ENCODE measurements around the gene LIME1.
A peak's percentile ranks its signal among the peaks of the same experiment; 100 is the strongest.

The LIME1 gene

DNA sequence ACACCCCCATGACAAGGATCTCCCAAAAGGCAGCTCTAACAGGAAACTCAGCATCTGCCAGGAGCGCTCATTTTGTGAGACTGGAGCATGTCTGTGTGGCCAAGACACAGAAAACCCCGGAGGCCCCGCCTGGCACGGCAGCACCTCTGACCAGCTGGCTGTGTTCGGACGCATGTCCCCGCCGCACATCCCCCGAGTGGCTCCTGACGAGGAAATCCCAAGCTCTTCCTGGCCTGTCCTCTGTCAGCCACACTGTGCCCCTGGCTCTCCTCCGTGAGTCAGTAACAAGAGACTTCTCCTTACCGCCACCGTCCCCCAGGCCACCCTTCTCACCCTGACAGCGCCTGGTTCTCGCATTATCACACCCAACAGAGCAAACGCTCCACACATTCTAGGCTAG lies 17.5 kb downstream of the LIME1 start:
- Histone ChIP-seq H3K9me3 (ENCODE audit: control insufficient read depth, low read length) (no peaks in the 10 kb centered on the region), H2BK120ac (ENCODE audit: low read depth, low read length) (no peak overlapping the region), H3K14ac (ENCODE audit: low read length in 2 of 2) (no peak overlapping the region), H3K4me1 (ENCODE audit: control insufficient read depth, insufficient read depth, low read depth, low read length) (no peaks in the 10 kb centered on the region), H2BK12ac (ENCODE audit: low read length in 2 of 2) (no peak overlapping the region), H2BK15ac (ENCODE audit: low read depth, poor library complexity, severe bottlenecking) (no peak overlapping the region), H3K36me3 (ENCODE audit: control insufficient read depth in 1 of 2, insufficient read depth in 2 of 2, low read depth in 1 of 2, low read length in 2 of 2) (peaks cover 0 to 38% of the 10 kb centered on the region in 2 experiments), H3K27me3 (ENCODE audit: control insufficient read depth in 1 of 2, insufficient read depth in 1 of 2, low read length in 2 of 2) (peaks cover 0 to 7% of the 10 kb centered on the region in 2 experiments), H3K4ac (ENCODE audit: low read depth in 1 of 2, low read length in 2 of 2) (no peak overlapping the region), H2BK5ac (ENCODE audit: low read depth, low read length, poor library complexity, severe bottlenecking) (no peak overlapping the region), H3K18ac (ENCODE audit: low read depth in 1 of 2, low read length in 2 of 2) (no peak overlapping the region), H4K8ac (ENCODE audit: low read length) (peak overlapping the region; percentile 27), H3K4me2 (ENCODE audit: low read length, poor library complexity, severe bottlenecking) (no peak overlapping the region), H2AK5ac (ENCODE audit: low read length, severe bottlenecking) (no peak overlapping the region), H3K79me1 (replicated peaks; ENCODE audit: low read length, poor library complexity, severe bottlenecking) (peaks cover 4% of the 10 kb centered on the region), H2AFZ (ENCODE audit: low read depth, low read length) (no peak overlapping the region), H3K23ac (ENCODE audit: low read length in 2 of 2) (no peak overlapping the region), H3K27ac (ENCODE audit: low read length, poor library complexity, severe bottlenecking) (no peak overlapping the region), H3K4me3 (ENCODE audit: insufficient read depth in 1 of 2, low read depth in 1 of 2, low read length in 2 of 2) (no peak overlapping the region), H4K91ac (ENCODE audit: low read length) (no peak overlapping the region), H3K9ac (ENCODE audit: low read length) (no peak overlapping the region)
- WGBS, result 78% methylated on average over 10 of the region's 16 CpGs
- DNase-seq, result no peak

- 85% methylated on average over 17 of the region's 18 CpGs for WGBS
- Histone ChIP-seq H3K79me1 (replicated peaks; ENCODE audit: low read length, poor library complexity, severe bottlenecking) (peaks cover 7% of the 10 kb centered on the region), H3K9ac (ENCODE audit: low read length) (no peak overlapping the region), H3K14ac (ENCODE audit: low read length in 2 of 2) (no peak overlapping the region), H3K4me2 (ENCODE audit: low read length, poor library complexity, severe bottlenecking) (no peak overlapping the region), H2BK15ac (ENCODE audit: low read depth, poor library complexity, severe bottlenecking) (no peak overlapping the region), H3K4me3 (ENCODE audit: insufficient read depth in 1 of 2, low read depth in 1 of 2, low read length in 2 of 2) (no peak overlapping the region), H3K4me1 (ENCODE audit: control insufficient read depth, insufficient read depth, low read depth, low read length) (no peaks in the 10 kb centered on the region), H3K4ac (ENCODE audit: low read depth in 1 of 2, low read length in 2 of 2) (no peak overlapping the region), H3K36me3 (ENCODE audit: control insufficient read depth in 1 of 2, insufficient read depth in 2 of 2, low read depth in 1 of 2, low read length in 2 of 2) (peaks cover 0 to 33% of the 10 kb centered on the region in 2 experiments), H3K27me3 (ENCODE audit: control insufficient read depth in 1 of 2, insufficient read depth in 1 of 2, low read length in 2 of 2) (peaks cover 0 to 7% of the 10 kb centered on the region in 2 experiments), H3K18ac (ENCODE audit: low read depth in 1 of 2, low read length in 2 of 2) (no peak overlapping the region), H4K8ac (ENCODE audit: low read length) (no peak overlapping the region), H2AFZ (ENCODE audit: low read depth, low read length) (no peak overlapping the region), H3K9me3 (ENCODE audit: control insufficient read depth, low read length) (no peaks in the 10 kb centered on the region), H2BK12ac (ENCODE audit: low read length in 2 of 2) (no peak overlapping the region), H4K91ac (ENCODE audit: low read length) (no peak overlapping the region), H2AK5ac (ENCODE audit: low read length, severe bottlenecking) (no peak overlapping the region), H2BK120ac (ENCODE audit: low read depth, low read length) (no peak overlapping the region), H3K23ac (ENCODE audit: low read length in 2 of 2) (no peak overlapping the region), H2BK5ac (ENCODE audit: low read depth, low read length, poor library complexity, severe bottlenecking) (no peak overlapping the region), H3K27ac (ENCODE audit: low read length, poor library complexity, severe bottlenecking) (no peak overlapping the region)
- no peak for DNase-seq
Observed at GRCh38 chr20:63755933-63756647, 19.6 kb downstream of the LIME1 start.

GRCh38 chr20:63756648-63756991 lies 20.2 kb downstream of the LIME1 start:
- Histone ChIP-seq H3K9me3 (ENCODE audit: control insufficient read depth, low read length) (no peaks in the 10 kb centered on the region), H3K36me3 (ENCODE audit: control insufficient read depth in 1 of 2, insufficient read depth in 2 of 2, low read depth in 1 of 2, low read length in 2 of 2) (peaks cover 0 to 30% of the 10 kb centered on the region in 2 experiments), H2BK5ac (ENCODE audit: low read depth, low read length, poor library complexity, severe bottlenecking) (no peak overlapping the region), H3K4ac (ENCODE audit: low read depth in 1 of 2, low read length in 2 of 2) (no peak overlapping the region), H3K18ac (ENCODE audit: low read depth in 1 of 2, low read length in 2 of 2) (no peak overlapping the region), H3K14ac (ENCODE audit: low read length in 2 of 2) (peak overlapping the region in 1 of 2 experiments; percentile 74), H2AK5ac (ENCODE audit: low read length, severe bottlenecking) (no peak overlapping the region), H3K4me3 (ENCODE audit: insufficient read depth in 1 of 2, low read depth in 1 of 2, low read length in 2 of 2) (no peak overlapping the region), H3K4me1 (ENCODE audit: control insufficient read depth, insufficient read depth, low read depth, low read length) (no peaks in the 10 kb centered on the region), H2BK120ac (ENCODE audit: low read depth, low read length) (no peak overlapping the region), H2BK12ac (ENCODE audit: low read length in 2 of 2) (no peak overlapping the region), H3K79me1 (replicated peaks; ENCODE audit: low read length, poor library complexity, severe bottlenecking) (peaks cover 7% of the 10 kb centered on the region), H2AFZ (ENCODE audit: low read depth, low read length) (no peak overlapping the region), H3K23ac (ENCODE audit: low read length in 2 of 2) (no peak overlapping the region), H2BK15ac (ENCODE audit: low read depth, poor library complexity, severe bottlenecking) (no peak overlapping the region), H3K27ac (ENCODE audit: low read length, poor library complexity, severe bottlenecking) (no peak overlapping the region), H3K4me2 (ENCODE audit: low read length, poor library complexity, severe bottlenecking) (no peak overlapping the region), H3K27me3 (ENCODE audit: control insufficient read depth in 1 of 2, insufficient read depth in 1 of 2, low read length in 2 of 2) (peaks cover 0 to 7% of the 10 kb centered on the region in 2 experiments), H3K9ac (ENCODE audit: low read length) (no peak overlapping the region), H4K8ac (ENCODE audit: low read length) (no peak overlapping the region), H4K91ac (ENCODE audit: low read length) (no peak overlapping the region)
- no peak for DNase-seq
- 81% methylated on average over 6 of the region's 8 CpGs for WGBS

- Histone ChIP-seq H3K4me1 (ENCODE audit: control insufficient read depth, insufficient read depth, low read depth, low read length) (no peaks in the 10 kb centered on the region), H3K14ac (ENCODE audit: low read length in 2 of 2) (no peak overlapping the region), H3K4ac (ENCODE audit: low read depth in 1 of 2, low read length in 2 of 2) (no peak overlapping the region), H4K8ac (ENCODE audit: low read length) (no peak overlapping the region), H2BK15ac (ENCODE audit: low read depth, poor library complexity, severe bottlenecking) (no peak overlapping the region), H3K9ac (ENCODE audit: low read length) (no peak overlapping the region), H3K23ac (ENCODE audit: low read length in 2 of 2) (no peak overlapping the region), H3K9me3 (ENCODE audit: control insufficient read depth, low read length) (no peaks in the 10 kb centered on the region), H3K27ac (ENCODE audit: low read length, poor library complexity, severe bottlenecking) (no peak overlapping the region), H3K36me3 (ENCODE audit: control insufficient read depth in 1 of 2, insufficient read depth in 2 of 2, low read depth in 1 of 2, low read length in 2 of 2) (peaks cover 0 to 17% of the 10 kb centered on the region in 2 experiments), H2BK12ac (ENCODE audit: low read length in 2 of 2) (no peak overlapping the region), H3K4me2 (ENCODE audit: low read length, poor library complexity, severe bottlenecking) (no peak overlapping the region), H2BK120ac (ENCODE audit: low read depth, low read length) (no peak overlapping the region), H2BK5ac (ENCODE audit: low read depth, low read length, poor library complexity, severe bottlenecking) (no peak overlapping the region), H2AK5ac (ENCODE audit: low read length, severe bottlenecking) (no peak overlapping the region), H4K91ac (ENCODE audit: low read length) (no peak overlapping the region), H3K27me3 (ENCODE audit: control insufficient read depth in 1 of 2, insufficient read depth in 1 of 2, low read length in 2 of 2) (peaks cover 0 to 7% of the 10 kb centered on the region in 2 experiments), H2AFZ (ENCODE audit: low read depth, low read length) (no peak overlapping the region), H3K79me1 (replicated peaks; ENCODE audit: low read length, poor library complexity, severe bottlenecking) (peaks cover 5% of the 10 kb centered on the region), H3K4me3 (ENCODE audit: insufficient read depth in 1 of 2, low read depth in 1 of 2, low read length in 2 of 2) (no peak overlapping the region), H3K18ac (ENCODE audit: low read depth in 1 of 2, low read length in 2 of 2) (no peak overlapping the region)
- no peak for DNase-seq
- WGBS, result 83% methylated on average over 7 of the region's 7 CpGs
Observed at GRCh38 chr20:63758152-63758551, 21.7 kb downstream of the LIME1 start.

Data from mesenchymal stem cell (in vitro differentiated cells and primary cell).